DMS79 treated with DMSO at 0.1 percent for 48 hours (cell line): ENCODE data around the gene CACNA2D3.
A peak's percentile ranks its signal among the peaks of the same experiment; 100 is the strongest.

ENCODE experiments used
- DNase-seq: peaks from one replicate; lab custom pipeline; 2025; lab: John Stamatoyannopoulos, UW

The CACNA2D3 gene

GRCh38 chr3:54274607-54275006, 152.3 kb downstream of the CACNA2D3 start:
- DNase-seq: no peak

- no peak for DNase-seq
Measured at GRCh38 chr3:54279005-54279583, 156.7 kb downstream of the CACNA2D3 start.

- DNase-seq: no peak
Measured at GRCh38 chr3:54283470-54283869, 161.1 kb downstream of the CACNA2D3 start.

- DNase-seq: no peak
Measured at GRCh38 chr3:54294214-54294613, 171.9 kb downstream of the CACNA2D3 start.

- no peak for DNase-seq
Measured at GRCh38 chr3:54296531-54296930, 174.2 kb downstream of the CACNA2D3 start.

GRCh38 chr3:54299169-54299935, 177.0 kb downstream of the CACNA2D3 start:
- DNase-seq: no peak

GRCh38 chr3:54303517-54304375, 181.4 kb downstream of the CACNA2D3 start:
- DNase-seq: no peak

- DNase-seq: no peak
Measured at GRCh38 chr3:54304877-54305276, 182.5 kb downstream of the CACNA2D3 start.

GRCh38 chr3:54305409-54306099, 183.2 kb downstream of the CACNA2D3 start:
- DNase-seq: no peak

GRCh38 chr3:54307566-54308180, 185.3 kb downstream of the CACNA2D3 start:
- DNase-seq: peak; percentile 46

GRCh38 chr3:54309601-54310000, 187.2 kb downstream of the CACNA2D3 start:
- peak; percentile 8 for DNase-seq

- DNase-seq: no peak
Measured at GRCh38 chr3:54311211-54311747, 188.9 kb downstream of the CACNA2D3 start.

GRCh38 chr3:54312156-54312899, 190.0 kb downstream of the CACNA2D3 start:
- DNase-seq: no peak

- DNase-seq: no peak
Measured at GRCh38 chr3:54313418-54313817, 191.1 kb downstream of the CACNA2D3 start.

GRCh38 chr3:54321520-54321919, 199.2 kb downstream of the CACNA2D3 start:
- DNase-seq: no peak

- no peak for DNase-seq
Measured at GRCh38 chr3:54322354-54322753, 200.0 kb downstream of the CACNA2D3 start.

- no peak for DNase-seq
Measured at GRCh38 chr3:54324103-54324502, 201.8 kb downstream of the CACNA2D3 start.

- DNase-seq: no peak
Measured at GRCh38 chr3:54326951-54327350, 204.6 kb downstream of the CACNA2D3 start.

GRCh38 chr3:54331341-54331740, 209.0 kb downstream of the CACNA2D3 start:
- DNase-seq: no peak

GRCh38 chr3:54337846-54338245, 215.5 kb downstream of the CACNA2D3 start:
- DNase-seq: no peak

GRCh38 chr3:54339608-54340007, 217.3 kb downstream of the CACNA2D3 start:
- DNase-seq: no peak
